ENCODE results near the gene URM1. TPM values are rescaled to one million over a fixed set of nuclear protein-coding genes. Genes with fewer than 3 reads are reported as not detected.
"Not testable (repeated sequence)": the region's sequence is repeated elsewhere in the genome, so short reads cannot be mapped to it uniquely, and the experiment has no call there.

Gene URM1
- total RNA-seq, 1 experiment from 2014 or later, result 50.7 TPM

DNA sequence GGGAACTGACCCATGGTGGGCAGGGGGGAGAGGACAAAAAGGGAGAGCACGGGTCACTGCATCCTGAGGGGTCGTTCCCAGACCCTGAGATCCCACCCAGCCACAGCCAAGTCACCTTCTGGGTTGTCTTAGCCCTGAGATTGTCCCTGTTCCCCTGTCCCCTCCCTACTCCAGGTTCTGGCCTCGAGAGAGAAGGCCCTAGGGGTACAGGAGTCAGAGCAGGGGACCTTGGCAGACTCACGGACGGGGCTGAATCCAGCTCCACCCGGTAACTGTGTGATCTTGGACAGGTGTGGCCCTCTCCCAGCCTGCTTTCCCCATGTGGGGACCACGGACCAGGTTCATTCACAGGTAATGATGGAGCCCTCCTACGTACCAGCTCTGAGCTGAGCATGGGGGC, 38.3 kb downstream of the URM1 start:
- no peak for DNase-seq (ENCODE audit: low read depth)

DNA sequence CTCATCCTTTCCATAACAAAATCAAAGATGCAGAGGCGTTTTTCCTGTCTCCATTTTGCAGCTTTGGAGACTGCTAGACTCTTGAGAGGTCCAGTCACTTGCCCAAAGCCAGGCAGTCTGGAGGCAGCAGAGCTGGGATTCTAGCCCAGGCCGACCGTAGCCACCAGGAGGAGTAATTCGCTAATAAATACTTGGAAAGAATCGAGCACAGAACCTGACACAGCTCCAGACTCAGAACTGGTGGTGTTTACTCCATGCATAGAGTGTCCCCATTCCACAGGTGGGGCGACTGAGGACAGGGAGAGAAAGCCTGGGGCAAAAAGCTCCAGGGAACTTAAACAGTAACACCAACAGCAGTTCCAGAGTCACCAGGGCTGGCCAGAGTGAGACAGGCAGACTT, 38.8 kb downstream of the URM1 start:
- peak; percentile 53 for DNase-seq (ENCODE audit: low read depth)

DNA sequence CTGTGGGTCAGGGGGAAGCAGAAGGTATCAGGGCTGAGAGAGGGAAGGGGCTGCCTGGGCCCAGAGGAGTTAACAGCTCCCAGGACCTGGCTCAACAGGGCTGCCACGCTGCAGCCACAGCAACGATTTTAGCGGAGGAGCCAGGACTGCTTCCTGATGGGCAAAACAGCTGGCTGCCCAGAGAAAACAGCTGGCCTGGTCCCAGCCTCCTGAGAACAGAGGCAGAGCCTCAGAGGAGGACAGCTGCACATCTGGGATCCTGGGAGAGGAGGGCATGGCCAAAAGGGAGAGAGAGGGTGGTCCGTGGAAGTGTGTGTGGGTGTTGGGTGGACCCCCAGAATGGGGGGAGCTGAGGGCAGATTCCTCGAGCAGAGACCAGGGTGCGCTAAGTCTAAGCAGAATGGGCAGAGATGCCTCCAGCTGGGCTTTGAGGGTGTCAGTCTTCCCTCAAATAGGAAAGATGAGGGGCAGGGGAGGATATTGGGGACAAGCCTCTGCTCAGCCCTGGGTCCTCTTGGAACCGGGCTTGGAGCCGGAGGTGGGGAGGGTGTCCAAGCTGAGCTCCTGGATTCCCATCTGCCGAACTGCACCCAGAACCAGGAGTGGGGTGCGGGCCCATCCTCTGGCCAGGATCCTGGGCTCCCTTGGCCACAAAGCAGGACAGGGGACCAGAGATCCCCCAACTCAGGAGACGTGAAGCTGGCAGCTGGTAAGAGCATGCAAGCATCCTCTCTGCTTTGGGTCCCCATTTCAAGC, 40.4 kb downstream of the URM1 start:
- no peak for DNase-seq (ENCODE audit: low read depth)

DNA sequence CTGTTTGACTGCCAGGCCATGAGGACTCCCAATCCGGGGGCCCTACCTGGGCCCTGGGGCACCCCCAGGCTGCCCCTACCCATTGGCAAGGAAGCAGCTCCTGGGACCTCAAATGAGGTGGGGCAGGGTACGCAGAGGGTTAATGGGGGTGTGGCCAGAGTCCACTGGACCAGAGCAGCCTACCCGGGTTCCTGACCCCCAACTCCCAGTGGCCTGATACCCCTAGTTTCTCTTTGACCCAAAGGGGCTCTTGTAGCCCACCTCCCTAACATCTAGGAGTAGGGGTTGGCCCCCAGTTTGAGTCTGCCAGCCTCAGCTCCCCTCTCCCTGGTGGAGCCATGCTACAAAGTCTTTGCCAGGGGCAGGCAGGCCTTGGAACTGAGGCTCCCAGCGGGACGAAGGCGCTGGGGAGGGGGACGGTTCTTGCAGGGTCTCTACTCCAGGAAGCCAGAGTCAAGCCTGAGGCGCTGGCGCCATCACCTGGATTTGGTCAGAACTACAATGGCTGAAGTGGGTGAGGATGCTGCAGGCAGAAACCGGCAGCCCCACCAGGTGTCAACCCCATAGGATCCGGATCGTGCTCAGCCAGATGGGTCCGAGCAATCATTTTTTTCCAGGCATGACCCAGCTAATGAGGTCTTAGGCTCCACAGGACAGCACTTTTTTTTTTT, 41.1 kb downstream of the URM1 start:
- peak; percentile 49 for DNase-seq (ENCODE audit: low read depth)

DNA sequence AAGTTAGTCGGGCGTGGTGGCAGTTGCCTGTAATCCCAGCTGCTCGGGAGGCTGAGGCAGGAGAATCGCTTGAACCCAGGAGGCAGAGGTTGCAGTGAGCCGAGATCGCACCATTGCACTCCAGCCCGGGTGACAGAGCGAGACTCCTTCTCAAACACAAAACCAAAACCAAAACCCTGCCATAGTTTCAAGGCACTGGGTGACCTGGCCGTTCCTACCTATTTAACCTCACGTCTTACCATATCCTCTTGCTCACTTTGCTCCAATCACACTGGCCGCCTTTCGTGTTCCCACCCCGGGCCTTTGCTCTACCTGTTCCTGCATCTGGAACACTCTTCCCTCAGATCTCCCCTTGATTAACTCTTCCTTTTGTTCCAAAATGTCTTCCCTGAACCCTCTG, 42.6 kb downstream of the URM1 start:
- DNase-seq (ENCODE audit: low read depth), result not testable (repeated sequence)

DNA sequence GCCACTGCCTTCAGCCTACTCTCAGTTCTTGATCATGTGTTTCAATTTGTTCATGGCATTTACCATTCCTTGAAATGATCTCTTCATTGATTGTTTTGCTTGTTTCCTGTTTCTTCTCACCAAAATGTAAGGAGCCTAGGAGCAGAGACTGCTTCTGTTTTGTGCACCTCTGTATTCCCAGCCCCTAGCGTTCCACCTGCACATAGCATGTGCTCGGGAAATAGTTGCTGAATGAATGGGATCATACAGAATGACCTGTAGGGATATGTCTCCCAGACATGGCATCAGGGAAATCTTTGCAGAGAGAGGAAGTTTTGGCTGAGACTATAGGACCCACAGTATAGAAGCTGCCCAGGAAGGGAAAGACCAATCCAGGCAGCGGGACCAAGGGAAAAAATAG, 43.3 kb downstream of the URM1 start:
- DNase-seq (ENCODE audit: low read depth), result no peak

DNA sequence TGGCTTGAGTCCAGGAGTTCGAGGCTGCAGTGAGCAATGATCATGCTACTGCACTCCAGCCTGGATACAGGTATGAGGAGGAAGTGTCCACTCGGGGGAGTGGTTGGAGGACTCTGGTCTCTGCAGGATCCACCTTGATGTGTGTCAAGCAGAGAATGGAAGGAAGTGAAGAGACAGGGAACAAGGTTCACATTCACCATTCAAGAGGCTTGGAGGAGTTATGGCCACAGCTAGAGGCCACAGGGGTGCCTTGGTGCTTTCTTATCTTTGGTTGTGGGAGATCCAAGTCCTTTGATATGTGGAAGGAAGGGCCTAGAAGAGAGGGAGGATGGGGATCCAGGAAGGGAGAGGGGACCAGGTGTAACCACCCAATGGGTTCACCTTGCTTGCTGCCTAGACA, 44.1 kb downstream of the URM1 start:
- no peak for DNase-seq (ENCODE audit: low read depth)

DNA sequence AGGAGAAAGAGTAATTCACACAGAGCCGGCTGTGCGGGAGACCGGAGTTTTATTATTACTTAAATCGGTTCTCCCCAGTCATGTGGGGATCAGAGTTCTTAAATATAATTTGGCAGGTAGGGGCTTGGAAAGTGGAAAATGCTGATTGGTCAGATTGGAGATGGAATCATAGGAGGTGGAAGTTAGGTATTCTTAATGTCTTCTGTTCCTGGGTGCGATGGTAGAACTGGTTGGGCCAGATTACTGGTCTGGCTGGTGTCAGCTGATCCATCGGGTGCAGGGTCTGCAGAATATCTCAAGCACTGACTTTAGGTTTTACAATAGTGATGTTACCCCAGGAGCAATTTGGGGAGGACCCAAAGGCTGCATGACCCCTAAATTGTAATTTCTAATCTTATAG, 44.8 kb downstream of the URM1 start:
- DNase-seq (ENCODE audit: low read depth), result no peak

DNA sequence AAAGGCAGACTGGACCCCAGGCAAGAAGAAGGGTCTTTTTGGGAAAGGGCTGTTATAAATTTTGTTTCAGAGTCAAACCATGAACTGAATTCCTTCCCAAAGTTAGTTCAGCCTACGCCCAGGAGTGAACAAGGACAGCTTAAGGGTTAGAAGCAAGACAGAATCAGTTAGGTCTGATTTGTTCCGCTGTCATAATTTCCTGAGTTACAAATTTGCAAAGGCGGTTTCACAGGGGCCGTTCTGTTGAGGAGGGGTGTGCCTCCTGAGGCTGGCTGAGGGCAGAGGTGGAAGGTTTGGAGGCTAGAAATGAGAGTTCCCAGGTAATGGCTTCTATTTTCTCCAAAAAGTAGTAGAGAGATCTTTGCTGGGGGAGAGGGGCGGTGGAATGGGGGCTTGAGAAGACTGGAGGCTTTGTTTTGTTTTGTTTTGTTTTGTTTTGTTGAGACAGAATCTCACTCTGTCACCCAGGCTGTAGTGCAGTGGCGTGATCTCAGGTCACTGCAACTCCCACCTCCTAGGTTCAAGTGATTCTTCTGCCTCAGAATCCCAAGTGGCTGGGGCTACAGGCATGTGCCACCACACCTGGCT, 45.4 kb downstream of the URM1 start:
- DNase-seq (ENCODE audit: low read depth), result no peak

DNA sequence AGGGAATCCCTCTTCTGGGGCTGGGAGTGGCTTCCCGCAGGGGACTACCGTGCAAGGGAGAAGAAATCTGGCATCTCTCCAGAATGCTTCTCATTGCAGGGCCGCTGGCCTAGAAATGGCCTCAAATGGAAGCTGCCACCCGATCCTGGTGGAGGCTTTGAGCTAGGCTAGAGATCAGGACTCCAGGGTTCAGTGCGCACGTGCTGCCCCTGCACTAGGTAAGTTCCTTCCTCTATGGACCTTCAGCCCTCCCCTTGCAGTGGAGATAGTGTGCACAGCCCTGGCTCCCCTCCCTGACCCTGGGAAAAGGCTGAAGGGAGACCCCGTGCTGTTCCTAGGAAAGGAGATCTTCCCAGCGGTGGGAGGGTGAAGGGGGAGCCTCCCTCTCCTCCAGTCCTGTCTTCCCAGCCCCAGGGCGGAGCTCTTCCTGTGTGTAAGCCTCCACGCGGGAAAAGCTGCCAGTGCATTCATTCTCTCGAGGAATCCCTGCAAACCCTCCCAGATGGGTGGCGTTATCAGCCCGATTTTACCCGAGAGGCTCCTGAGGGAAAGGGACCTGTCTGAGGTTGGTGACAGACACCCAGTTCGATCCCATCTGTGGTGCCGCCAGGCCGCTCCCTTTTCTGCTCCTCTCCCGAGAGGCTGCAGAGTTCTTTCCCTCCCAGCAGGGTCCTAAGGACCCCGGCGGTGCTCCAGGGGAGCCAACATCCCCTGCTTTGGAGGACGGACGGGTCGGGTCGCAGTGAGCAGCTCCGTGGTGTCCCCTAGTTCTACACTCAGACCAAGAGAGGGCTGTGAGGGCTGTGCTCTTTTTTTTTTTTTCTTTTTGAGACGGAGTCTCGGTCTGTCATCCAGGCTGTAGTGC, 48.1 kb downstream of the URM1 start:
- peak; percentile 42 for DNase-seq (ENCODE audit: low read depth)

DNA sequence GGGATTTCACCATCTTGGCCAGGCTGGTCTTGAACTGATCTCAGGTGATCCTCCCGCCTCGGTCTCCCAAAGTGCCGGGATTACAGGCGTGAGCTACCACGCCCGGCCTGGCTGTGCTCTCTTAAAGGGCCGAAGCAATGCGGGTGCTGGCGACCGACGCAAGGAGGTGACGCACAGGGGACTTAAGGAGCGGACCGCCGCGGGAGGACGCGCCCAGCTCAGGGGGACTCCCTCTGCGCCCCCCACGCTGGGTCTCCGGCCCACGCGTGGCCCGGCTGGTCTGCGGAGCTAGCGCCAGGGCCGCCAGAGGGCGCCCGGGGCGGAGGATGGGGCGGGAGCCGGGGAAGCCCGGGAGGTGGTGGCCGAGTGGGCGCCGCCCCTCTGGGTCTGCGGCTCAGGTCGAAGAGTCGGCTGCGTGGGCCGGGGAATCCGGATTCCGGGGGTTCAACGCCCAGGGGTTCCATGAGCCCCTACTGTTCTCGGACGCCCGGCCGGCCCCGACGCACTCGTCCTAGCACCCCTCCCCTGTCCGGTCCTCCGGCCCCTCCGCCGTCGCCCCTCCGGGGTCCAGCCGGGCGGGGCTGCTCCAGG, 49.0 kb downstream of the URM1 start:
- DNase-seq (ENCODE audit: low read depth), result peak; percentile 65

DNA sequence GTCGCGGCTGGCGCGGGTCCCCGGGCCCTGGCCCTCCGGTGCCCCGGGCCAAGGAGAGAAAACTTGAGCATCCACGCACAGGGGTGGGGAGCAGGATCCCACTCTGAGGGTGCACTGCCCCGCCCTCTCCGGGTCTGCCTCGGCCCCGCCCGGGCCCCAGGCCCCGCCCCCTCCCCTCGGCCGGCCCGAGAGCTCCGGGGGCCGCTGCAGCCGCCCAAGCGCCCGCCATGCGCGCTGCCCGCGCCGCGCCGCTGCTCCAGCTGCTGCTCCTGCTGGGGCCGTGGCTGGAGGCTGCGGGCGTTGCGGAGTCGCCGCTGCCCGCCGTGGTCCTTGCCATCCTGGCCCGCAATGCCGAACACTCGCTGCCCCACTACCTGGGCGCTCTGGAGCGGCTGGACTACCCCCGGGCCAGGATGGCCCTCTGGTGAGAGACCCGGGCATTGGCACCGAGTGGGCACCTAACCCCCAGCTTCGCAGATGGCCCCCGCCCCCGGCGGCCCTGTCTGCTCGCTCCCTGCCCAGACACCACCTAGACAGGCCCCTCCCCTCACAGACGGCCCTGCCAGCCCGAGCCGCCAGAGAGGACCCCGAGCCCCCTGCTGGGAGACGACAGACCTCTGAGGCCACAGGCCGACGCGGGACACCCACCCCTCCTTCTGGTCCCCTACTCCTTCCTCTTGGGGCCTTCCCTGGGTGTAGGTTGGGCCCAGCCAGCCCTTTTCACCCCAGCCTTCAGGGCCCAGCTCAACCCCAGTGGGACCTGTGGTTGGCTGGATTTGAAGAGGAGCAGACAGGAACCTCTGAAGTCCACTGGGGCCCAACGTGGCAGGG, 49.7 kb downstream of the URM1 start, which contains the start of gene CERCAM:
CERCAM (plus strand) TSS at position 207 of the 831 bp plus-strand sequence; CDS start at position 228, 21 bp downstream.
- peak; percentile 46 for DNase-seq (ENCODE audit: low read depth)

DNA sequence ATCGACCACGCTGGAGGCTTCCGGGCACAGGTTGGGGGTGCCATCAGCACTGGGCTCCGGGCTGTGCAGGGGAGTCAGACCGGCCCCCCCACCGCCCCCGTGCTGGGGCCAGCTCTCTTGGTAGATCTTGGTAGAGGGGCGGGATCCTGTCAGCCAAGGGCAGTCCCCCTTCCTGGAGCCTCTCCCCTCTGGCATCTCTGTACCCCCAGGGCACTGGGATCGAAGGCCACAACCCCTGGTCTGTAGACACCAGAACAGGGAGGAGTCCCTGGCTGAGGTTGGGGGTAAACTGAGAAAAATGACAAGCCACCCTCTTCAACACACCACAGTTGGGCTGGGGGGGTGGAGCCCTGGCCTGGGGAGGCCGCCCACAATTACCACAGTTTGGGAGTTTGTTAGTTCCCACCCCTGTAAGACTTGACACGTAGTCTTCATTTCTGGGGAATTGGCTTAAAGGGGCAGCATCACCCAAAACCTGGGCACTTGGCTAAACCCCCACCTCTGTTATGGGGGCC, 50.4 kb downstream of the URM1 start:
- DNase-seq (ENCODE audit: low read depth), result no peak

DNA sequence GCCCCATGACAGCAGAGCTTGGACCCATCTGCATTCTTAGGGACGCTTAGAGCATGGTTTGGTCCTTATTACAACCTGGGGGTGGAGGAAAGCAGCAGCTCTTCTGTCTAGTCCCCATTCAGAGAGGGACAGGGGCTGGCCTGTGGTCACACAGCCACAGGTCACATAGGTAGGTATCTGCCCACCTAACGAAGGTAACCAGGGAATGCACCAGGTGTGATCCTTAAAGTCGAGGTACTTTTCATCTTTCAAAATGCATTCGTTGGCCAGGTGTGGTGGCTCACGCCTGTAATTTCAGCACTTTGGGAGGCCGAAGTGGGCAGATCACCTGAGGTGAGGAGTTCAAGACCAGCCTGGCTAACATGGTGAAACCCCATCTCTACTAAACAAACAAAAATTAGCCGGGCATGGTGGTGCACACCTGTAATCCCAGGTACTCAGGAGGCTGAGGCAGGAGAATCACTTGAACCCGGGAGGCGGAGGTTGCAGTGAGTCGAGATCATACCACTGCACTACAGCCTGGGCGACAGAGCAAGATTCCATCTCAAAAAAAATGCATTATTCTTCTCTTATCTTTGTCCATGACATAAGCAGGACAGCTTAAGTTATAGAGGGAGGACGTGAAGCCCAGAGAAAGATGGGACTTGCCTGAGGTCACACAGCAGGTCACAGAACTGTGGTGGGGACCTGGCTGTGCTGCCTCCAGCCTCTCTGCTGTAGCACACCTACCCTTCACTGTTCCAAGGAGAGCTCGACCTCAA, 51.0 kb downstream of the URM1 start:
- not testable (repeated sequence) for DNase-seq (ENCODE audit: low read depth)

DNA sequence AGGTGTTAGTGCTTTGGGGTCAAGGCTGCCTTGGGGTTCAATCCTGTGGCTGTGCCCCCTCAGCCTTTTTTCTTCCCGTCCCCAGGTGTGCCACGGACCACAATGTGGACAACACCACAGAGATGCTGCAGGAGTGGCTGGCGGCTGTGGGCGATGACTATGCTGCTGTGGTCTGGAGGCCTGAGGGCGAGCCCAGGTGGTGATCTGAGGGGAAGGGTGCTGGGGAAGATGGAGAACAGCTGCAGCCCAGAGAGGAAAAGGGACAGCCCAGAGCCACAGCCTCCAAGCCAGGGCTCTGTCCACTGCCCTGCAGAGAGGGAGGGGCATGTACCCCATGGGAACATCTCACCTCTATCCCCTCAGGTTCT, 51.6 kb downstream of the URM1 start:
- peak; percentile 49 for DNase-seq (ENCODE audit: low read depth)

DNA sequence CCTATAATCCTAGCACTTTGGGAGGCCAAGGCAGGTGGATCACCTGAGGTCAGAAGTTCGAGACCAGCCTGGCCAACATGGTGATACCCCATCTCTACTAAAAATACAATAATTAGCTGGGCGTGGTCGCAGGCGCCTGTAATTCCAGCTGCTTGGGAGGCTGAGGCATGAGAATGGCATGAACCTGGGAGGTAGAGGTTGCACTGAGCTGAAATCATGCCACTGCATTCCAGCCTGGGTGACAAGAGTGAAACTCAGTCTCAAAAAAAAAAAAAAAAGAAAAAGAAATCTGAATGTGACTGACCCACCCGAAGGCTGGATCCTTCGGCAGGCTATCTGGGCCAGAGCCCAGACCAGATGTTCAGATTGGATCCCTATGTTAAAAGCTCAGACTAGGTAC, 52.2 kb downstream of the URM1 start:
- DNase-seq (ENCODE audit: low read depth), result peak; percentile 65

DNA sequence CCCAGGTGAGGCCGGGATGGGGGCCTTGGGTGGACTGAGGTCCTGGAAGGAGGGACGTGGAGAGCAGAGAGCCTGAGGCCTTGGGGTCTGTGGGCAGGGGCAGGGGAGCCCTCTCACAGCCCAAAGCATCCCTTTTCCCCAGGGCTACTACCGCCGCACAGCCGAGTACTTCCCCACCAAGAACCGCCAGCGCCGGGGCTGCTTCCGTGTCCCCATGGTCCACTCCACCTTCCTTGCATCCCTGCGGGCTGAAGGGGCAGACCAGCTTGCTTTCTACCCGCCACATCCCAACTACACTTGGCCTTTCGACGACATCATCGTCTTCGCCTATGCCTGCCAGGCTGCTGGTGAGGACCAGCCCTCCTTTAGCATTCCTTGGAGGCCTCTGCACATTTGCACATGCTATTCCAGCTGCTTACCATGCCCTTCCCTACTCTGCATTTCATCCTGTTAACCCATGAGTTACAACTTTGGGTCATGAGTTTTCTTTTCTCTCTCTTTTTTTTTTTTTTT, 53.1 kb downstream of the URM1 start:
- DNase-seq (ENCODE audit: low read depth), result no peak

DNA sequence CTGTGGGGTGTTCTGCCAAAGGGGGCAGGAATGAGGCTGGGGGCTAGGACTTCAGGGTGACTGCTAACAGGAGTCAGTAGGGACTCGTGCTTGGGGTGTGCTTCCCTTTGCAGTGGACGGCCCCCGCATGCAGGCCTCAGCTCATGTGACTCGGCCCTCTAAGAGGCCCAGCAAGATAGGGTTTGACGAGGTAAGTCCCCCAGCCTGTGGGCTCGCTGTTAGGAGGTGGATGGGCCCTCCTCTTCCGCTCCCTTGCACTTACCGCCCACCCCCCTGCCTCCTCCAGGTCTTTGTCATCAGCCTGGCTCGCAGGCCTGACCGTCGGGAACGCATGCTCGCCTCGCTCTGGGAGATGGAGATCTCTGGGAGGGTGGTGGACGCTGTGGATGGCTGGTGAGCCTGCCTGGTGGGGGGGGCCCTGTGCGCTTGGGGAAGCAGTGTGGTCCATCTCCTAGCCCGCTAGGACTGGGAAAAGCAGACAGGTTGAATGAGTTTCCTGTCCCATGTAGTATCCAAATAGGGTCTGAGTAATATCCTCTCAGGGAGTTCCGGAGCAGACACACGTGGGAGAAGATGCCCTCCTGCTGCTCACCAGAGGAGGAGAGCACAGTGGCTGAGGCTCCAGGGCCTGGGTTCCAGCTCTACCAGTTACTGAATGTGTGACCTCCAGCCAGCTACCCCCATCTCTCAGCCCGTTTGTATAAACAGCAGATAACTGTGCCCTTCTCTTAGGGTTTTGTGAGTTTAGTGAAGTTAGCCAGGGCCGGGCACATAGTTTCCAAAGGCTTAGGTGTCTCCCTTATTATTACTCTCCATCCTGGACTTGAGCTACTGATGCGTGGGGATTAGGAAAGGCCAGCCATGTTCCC, 57.7 kb downstream of the URM1 start:
- DNase-seq (ENCODE audit: low read depth), result no peak
